CD4-positive, alpha-beta T cell treated with Interleukin-2 at 100 ng/mL for 4 hours (primary cell): Measurements from ENCODE around the gene TELO2.

Experiments
- DNase-seq: peaks from one replicate; pipeline ENCODE4 v3.0.0-alpha.2; 2020; ENCODE audit warnings: low spot score

TELO2 gene

DNA sequence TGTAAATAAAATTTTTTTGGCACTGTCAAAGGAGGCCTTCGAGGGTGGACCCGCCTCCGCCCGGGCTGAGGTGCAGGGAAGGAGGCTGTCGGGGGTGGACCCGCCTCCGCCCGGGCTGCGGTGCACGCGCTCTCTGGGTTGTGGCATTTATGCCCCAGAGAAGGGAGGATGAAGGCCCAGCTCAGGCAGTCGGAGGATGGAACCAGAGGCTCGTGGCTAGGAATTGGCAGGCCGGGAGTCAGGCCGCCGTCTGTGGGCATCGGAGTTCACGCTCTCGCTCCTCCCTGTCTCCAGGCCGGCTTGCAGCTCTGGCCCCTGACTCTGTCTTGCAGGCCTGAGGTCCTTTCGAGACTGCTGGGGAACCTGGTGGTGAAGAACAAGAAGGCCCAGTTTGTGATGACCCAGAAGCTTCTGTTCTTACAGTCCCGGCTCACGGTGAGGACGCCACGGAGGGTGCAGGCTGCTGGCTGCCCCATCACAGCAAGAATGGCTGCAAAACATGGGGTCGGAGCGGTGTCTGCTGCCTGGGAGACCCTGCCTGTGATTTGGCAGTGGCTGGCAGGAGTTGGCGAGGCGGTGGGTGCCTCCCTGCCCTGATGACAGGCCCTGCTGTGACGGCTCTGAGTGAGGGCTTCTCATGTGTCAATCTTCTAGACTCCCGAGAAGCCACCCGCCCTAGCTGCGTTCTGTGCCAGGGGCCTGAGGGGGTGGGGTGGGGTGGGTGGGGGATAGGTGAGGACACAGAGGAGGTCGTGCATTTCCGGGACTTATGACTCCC, 5.9 kb downstream of the TELO2 start:
- no peak for DNase-seq

DNA sequence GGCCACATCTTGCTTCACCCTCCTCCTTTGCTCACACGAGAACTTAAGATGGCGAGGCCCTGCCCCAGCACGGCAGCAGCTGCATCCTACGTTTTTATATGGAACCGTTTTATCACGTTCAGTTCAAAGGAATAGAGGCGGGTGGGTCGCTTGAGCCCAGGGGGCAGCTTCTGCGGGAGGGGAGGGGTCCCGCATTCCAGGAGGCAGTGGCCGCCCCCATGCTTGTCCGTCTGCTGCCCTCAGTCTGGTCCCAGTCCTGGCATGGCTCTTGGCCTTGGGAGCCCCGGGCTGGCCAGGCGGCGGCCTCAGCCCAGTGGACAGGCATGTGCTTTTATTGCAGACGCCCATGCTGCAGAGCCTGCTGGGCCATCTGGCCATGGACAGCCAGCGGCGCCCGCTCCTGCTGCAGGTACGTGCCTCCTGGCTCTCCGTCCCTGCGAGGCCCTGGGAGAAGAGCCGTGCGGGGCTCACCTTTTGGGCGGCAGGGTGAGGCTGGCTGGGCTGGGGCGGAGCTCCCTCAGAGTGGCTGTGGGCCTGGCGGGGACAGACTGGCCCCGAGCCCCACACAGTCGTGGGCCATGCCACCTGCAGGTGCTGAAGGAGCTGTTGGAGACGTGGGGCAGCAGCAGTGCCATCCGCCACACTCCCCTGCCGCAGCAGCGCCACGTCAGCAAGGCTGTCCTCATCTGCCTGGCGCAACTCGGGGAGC, 6.8 kb downstream of the TELO2 start:
- no peak for DNase-seq

DNA sequence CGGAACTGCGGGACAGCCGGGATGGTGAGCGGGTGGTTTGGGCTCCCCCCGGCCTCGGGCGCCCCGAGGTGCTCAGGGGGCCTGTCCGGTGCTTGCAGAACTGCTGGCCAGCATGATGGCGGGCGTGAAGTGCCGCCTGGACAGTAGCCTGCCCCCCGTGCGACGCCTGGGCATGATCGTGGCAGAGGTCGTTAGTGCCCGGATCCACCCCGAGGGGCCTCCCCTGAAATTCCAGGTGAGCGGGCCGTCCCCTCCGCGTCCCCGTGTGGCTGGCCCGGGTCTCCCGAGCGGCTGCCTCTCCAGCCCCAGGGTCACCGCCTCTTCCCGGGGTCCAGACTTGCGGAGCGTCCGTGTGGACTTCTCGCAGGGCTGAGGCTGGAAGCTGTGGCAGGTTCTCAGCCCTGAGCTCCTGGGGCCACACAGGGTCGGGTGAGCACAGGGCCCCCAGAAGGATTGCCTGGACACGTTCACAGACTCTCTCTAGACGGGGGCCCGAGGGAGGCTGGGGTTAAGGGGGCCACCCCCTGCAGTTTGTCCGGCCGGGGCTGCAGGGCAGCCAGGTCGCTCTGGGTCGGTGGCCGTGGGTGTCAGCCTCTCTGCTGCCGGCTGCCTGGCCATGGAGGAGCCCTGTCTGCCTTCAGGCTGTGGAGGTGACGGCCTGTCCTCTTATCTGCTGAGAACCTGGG, 7.4 kb downstream of the TELO2 start:
- no peak for DNase-seq

DNA sequence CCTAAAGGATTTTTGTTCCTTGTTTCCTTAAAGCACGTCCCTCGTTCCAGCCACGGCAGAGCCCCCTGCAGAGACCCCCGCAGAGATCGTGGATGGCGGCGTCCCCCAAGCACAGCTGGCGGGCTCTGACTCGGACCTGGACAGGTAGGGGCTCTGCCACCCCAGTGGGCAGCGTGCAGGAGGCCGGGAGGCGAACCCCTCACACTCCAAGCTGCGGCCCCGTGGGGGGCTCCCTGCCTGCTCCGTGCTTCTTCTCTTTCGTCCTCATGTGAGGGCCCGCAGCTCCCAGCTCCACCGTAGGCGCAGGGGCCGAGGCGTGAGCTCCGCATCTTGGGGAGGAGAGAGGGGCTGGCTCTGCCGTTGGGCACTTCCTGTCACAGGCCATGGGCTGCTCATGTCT, 8.5 kb downstream of the TELO2 start:
- DNase-seq = no peak

DNA sequence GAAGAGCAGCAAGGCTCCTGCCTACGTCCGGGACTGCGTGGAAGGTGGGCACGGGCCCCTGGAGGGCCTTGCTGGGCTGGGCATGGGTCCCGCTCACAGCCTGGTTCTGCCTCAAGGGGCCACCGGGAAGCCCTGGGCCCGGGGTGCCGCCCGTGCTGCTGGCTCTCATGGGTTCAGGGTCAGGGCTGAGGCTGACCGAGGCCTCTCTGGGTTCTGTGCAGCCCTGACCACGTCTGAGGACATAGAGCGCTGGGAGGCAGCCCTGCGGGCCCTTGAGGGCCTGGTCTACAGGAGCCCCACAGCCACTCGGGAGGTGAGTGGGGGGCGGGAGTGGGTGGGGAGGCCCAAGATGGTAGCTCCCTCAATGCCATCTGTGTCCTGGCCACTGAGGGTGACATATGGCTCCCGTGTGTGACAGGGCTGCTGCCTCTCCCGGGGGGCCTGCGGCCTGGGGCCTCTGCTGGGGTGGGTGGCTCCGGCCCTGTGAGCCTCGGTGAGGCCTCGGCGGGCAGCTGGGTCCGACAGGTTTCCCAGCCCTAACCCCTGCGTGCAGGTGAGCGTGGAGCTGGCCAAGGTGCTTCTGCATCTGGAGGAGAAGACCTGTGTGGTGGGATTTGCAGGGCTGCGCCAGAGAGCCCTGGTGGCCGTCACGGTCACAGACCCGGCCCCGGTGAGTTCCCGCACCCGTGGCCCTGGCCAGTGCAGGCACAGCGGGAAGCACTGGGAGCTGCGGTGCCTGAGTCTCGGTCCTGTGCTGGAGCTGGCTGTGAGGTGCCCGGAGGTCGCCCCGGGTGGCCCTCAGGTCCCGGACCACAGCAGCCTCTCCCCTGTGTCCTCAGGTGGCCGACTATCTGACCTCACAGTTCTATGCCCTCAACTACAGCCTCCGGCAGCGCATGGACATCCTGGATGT, 9.2 kb downstream of the TELO2 start:
- no peak for DNase-seq

DNA sequence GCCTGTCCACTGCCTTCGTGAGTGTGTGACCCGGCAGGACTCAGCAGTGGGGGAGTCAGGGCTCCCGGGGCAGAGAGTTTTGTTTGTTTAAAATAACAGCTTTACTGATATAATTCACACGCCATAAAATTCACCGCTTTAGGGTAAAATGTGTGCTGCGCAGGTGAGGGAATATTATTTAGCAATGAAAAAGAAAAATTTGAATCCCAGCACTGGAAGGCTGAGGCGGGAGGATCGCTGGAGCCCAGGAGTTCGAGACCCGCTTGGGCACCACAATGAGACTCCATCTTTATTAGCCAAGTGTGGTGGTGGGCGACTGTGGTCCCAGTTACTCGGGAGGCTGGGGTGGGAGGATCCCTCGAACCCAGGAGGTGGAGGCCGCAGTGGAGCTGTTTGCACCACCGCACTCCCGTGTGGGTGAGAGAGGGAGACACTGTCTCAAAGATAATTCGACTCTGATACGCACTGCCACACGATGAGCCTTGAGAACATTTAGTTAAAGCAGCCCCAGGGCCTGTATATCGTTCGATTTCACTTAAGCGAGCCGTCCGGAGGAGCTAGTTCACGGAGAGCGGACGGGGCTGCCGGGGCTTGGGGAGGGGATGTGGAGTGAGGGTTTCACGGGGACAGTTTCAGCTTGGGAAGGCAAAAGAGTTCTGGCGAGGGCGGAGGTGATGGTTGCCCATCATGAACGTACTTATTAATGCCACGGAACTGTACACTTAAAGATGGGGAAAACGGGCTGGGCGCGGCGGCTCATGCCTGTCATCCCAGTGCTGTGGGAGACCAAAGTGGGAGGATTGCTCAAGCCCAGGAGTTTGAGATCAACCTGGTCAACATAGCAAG, 10.2 kb downstream of the TELO2 start:
- no peak for DNase-seq

DNA sequence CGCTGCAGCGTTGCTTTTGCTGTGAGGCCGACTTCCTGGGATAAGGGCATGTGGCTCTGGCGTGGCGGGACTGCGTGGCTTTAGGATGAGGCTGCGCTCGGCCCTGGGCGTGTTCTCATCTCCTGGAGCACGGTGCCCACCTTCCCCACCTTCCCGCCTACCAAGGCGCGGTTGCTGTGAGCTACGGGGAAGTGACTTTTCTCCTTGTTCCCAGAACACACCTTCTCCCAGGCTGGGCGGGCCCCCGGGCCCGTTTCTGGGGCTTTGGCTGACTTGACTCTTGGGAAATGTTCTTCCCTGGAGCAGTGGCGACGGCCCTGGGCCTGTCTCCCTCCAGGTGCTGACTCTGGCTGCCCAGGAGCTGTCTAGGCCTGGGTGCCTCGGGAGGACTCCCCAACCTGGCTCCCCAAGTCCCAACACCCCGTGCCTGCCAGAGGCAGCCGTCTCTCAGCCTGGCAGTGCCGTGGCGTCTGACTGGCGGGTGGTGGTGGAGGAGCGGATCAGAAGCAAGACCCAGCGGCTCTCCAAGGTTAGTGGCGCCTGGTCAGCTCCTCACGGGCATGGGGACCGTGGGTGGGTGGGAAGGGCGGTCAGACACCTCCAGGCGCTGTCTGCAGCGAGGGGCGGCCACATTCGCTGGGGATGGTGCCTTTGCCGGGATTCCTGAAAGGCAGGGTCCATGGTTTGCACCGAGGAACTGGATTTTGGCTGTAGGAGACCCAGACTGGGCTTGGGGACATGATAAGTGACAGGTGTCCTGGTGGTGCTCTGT, 12.1 kb downstream of the TELO2 start:
- no peak for DNase-seq

DNA sequence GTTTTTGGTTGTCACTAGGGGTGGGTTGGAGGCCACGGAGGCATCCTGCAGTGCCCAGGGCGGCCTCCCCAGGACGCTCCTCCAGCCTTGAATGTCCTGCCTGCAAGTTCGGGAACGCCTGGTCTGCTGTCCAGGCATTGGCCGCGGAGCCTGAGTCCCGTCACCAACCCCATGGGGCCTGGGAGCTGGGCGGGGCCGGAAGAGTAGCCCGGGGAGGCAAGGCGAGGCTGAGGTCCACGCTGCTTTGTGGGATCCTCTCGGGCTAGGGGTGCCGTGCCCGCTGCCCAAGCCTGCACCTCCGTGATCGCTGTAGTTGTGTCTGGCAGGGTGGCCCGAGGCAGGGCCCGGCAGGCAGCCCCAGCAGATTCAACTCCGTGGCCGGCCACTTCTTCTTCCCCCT, 12.8 kb downstream of the TELO2 start:
- DNase-seq = no peak

DNA sequence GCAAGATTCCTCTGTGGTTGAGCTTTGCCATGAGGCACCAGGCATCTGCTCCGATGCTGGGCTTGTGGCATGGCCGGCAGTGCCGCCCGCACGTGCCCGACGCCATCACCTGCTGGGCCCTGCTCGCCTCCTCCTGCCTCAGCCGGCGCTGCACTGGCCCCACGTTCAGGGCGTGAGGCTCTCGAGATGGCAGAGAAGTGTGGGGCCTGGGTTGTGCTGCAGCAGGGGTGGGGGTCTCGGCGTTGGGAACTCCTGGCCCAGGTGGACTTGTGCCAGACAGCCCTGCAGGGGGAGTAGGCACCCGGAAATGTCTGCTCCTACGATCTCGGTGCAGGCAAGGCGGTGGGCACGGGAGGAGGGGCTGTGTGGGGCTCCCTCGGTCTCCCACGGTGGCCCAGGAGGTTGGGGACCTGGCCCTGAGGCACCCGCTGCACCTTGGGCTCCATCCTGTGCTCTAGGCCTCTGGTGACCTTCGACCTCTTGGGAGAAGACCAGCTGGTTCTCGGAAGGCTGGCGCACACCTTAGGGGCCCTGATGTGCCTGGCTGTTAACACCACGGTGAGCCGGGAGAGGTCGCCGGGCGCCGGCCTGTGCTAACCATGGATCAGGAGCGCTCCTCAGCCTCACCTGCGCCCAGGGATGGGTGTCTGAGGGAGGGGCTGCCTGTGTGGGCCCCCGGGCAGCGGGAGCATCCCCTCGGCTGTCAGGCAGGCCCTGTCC, 13.5 kb downstream of the TELO2 start:
- DNase-seq = no peak

DNA sequence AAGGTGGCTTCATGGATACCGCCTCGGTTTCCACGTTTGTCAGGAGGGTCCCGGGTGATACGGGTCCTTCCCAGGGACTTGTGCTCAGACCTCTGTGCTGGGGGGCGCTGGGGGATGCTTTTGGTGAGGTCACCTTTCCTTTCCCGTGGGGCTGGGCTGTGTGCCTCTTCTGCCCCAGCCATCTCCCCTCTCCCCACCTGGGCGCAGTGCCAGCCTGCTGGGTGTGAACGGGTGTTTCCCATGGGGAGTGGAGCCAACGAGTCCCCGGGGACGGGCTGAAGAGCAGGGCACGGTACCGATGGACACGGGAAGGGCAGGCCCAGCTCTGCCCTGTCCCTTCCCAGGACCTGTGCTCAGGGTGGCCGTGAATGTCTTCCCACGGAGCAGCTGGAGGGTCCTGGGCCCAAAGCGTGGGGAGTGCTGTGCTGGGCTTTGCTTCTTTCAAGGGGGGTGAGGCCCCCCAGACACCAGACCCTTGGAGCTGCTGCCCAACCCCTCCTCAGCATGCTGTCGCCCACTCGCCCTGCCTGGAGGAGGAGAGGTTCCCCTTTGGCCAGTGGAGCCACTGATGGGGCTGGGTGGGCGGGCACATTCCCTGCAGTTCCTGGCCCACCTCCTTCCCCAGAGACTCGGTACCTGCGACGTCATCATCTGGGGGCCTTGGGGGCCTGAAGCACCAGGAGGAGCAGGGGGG, 15.5 kb downstream of the TELO2 start:
- DNase-seq = no peak

DNA sequence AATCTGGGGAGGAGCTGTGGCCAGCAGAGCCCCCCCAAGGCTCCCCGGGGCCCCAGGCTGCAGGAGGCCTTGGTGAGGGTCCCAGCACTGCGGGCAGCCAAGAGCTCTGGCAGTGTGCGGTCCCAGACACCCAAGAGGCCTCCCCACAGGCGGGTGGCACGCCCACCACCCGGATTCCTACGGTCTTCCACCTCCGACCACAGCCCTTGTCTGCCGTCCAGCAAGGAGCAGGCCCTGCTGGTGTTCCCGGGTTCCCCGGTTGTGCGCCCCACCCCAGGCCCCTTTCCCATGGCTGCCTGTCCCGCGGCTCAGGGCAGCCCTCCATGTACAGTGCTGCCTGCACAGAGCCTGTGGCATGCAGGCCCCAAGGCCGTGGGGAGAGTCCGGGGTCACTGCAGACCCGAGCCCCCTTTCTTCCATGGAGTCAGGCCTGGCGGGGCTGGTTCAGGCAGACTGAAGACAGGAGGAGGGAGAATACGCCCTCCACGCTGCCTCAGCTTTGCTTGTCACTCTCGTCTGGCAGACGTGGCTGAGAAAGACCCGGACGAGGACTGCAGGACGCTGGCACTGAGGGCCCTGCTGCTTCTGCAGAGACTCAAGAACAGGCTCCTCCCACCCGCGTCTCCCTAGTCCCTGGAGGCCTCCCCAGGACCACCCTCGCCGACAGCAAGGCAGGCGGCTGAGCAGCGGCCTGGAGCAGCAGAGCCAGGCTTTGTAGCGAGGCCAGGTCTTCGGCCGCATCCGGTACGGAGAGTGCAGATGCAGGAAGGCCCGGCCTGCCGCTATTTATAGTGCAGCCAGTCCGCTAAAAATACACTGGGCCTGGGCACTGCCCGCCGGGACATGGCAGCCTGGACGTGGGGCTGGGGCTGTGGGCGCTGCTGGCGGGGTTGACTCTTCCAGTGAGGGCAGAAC, 16.4 kb downstream of the TELO2 start:
- DNase-seq = no peak

DNA sequence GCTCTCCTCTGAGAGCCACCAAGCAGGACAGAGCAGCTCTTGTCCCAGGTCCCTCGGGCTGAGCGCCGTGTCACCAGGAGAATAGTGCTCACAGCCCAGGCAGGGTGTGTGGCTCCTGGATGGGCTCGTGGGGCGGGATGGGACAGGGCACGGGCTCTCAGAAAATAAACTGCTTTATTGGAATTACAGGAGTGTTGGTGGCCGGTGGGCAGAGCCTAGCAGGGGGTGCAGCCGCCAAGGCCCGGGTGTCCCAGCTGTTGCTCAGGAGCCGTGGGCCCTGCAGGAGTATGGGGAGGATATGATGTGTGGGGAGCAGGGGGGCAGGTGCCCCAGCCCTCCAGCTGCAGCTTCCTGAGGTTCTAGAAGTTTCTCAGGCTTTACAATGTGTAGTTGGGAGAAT, 17.1 kb downstream of the TELO2 start:
- no peak for DNase-seq

DNA sequence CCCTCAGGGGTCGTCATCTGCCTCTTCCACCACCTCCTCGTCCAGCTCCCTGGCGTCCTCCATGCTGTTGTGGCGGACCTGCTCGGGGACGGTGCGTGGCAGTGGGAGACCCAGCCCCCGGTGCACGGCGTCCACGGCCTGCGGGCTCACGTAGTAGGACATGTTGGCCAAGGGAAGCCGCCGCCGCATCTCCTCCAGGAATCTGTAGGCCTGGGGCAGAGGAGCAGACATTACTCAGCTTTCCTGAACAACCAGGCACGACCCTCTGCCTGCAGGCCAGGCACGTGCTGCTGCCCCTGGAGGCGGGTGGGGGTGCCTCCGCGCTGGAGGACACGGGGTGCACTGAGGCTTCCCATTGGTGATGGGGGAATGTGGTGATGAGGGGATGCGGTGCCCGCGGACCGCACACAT, 17.8 kb downstream of the TELO2 start:
- no peak for DNase-seq

DNA sequence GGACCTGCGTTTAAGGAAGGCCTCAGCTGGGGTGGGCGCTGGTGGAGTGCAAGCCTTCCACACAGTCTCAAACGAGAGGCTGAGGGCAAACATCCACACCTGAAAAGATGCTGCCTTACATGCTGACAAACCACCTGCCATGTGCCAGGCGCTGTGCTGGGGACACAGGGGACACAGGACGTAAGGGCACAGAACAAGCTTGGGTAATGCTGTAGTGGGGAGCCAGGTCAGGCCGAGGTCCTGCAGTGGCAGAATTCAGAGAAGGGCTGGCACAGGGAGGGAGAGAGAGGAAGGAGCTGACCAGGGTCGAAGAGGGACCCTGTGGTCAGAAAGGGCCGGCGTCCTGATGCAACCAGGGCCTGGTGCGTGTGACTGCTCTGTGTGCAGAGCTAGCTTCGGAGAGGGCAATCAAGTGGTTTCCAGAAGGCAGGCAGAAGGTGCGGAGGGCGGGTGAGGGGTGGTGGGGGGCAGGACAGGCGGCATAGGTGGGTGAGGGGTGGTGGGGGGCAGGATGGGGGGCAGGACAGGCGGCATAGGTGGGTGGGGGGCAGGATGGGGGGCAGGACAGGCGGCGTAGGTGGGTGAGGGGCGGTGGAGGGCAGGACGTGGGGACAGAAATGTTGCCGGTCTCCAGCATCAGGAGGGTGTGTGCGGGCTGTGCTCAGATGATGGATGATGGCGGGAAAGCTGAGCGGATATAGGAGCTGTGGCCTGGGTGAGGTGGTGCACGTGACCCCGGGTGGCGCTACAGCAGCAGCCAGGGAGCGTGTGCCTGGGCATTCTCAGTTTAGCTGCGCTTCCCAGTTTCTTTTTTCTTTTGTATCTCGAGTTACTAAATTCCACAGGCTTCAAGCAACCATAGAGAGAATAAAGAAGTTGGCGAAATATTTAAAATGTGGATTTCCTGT, 18.8 kb downstream of the TELO2 start:
- no peak for DNase-seq

DNA sequence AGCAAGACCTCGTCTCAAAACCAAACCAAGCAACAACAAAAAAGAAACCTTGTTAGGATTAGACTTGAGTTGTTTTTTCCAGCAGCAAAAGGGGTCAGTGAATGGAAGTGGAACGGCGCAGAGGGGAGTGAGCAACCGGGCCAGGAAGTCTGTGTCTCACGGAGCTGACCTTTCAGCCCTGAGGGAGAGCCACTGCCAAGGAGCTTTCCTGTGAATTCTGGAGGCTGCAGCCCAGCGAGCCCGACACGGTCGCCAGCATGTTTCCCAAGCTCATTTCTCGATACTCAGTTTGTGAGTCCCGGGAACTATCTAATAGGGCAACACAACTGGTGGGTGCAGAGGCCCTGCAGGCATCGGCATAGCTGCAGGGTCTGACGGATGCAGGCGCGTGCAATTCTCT, 19.6 kb downstream of the TELO2 start:
- DNase-seq = no peak

DNA sequence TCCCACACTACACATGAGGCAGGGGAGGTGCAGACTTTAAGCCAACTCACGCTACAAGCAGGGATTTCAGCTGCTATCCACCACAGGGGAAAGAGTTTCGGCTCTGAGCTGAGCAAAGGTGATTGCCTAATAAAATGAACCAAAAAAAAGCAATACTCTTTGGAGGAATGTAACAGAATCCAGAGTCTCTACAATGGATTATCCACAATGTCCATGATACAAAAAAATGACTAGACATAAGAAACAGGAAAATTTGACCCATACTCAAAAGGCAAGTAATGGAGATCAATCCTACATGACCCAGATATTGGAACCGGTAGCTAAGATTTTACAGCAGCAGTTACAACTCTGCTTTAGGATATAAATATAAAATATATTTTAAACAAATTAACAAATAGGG, 21.3 kb downstream of the TELO2 start:
- DNase-seq = no peak

DNA sequence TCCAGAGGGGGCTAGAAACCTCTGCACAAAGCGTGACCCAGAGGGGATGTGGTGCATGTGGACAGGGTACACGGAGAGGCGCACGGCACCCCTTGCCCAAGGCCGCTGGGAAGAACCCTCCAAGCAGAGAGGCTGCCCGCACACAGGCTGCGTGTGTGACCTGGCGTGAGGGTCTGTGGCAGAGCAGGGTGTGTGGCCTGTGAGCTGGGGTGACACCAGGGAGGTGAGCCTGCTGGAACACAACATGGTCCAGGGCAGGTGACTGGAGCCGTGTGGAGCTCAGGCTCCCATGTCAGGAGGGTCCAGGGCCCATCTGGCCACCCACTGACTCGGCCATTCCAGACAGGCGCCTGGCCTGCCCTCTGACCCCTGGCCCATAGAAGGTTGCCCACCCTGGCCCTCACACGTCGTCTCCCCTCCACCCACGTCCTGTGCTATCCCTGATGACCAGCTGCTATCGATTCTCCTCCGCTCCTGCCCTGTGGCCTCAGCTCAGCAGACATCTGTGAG, 25.5 kb downstream of the TELO2 start:
- no peak for DNase-seq
